Measurements from ENCODE around the gene PWP2. TPM values are rescaled to one million over a fixed set of nuclear protein-coding genes. Genes with fewer than 3 reads are reported as not detected.
"Not testable (repeated sequence)": the region's sequence is repeated elsewhere in the genome, so short reads cannot be mapped to it uniquely, and the experiment has no call there.

The PWP2 gene
- total RNA-seq, 2 donors from 2014 or later = 9.1 to 9.6 TPM

DNA sequence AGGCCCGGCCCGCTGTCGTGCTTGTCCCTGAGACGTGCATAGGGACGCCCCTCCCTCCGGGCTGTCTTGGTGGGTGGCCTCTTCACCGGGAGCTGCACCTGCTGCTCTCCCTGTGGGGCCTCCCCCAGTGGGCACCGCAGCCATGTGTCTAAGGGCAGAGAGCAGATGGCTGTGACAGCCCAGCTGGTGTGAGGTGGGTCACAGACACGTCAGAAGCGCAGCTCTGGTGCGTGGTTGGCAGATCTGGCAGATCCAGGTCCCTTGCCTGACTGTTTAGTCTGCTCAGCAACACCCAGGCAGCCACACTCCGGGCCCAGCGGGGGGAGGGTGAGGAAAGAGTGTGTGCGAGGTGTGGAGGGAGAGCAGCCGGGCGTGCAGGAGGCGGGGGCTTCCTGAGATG lies 36.2 kb downstream of the PWP2 start:
- not testable (repeated sequence) for DNase-seq; H3K27me3 Mint-ChIP-seq (ENCODE audit: insufficient read depth); H3K4me1 Mint-ChIP-seq; H3K9me3 Mint-ChIP-seq; H3K4me3 Mint-ChIP-seq; H3K27ac Mint-ChIP-seq; H3K36me3 Mint-ChIP-seq (ENCODE audit: low read depth); H3K9me3 ChIP-seq (ENCODE audit: control insufficient read depth, low read length); H3K4me3 ChIP-seq (ENCODE audit: low read length); H3K36me3 ChIP-seq (ENCODE audit: control insufficient read depth, insufficient read depth, low read length); H3K9ac ChIP-seq (ENCODE audit: extremely low read depth, low read length, poor library complexity, severe bottlenecking); H3K4me1 ChIP-seq (ENCODE audit: control insufficient read depth, insufficient read depth, low read length); H3K27ac ChIP-seq (ENCODE audit: low read depth, low read length); H3K27me3 ChIP-seq (ENCODE audit: control insufficient read depth, insufficient read depth, low read length, poor library complexity, severe bottlenecking)
- WGBS, 2 experiments (ENCODE audit: insufficient coverage in 1 of 2, insufficient read length in 1 of 2) = no CpG with 5 or more reads among the region's 17 CpGs

DNA sequence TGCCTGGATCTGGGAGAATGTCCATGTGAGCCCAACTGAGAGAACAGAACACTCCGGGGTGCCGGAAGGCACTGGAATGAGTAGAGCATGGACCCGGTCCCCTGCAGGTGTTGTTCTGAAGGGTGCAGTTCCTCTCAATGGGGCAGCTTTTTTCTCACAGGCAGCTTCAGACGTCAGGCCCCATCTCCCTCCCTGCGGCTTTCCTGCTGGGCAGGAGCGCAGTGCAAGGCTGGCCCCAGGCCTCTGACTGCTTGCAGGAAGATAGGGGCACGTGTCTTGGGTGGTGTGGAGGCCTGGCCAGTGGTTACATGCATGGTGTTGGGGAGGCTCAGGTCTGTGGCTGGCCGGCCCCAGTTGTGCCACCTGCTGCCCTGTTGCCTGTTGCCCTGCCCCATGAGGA lies 36.8 kb downstream of the PWP2 start:
- not testable (repeated sequence) for H3K4me3 Mint-ChIP-seq; H3K4me1 Mint-ChIP-seq; H3K27ac Mint-ChIP-seq; H3K27me3 Mint-ChIP-seq (ENCODE audit: insufficient read depth); H3K27ac ChIP-seq (ENCODE audit: low read depth, low read length); H3K4me3 ChIP-seq (ENCODE audit: low read length); H3K36me3 ChIP-seq (ENCODE audit: control insufficient read depth, insufficient read depth, low read length); H3K9ac ChIP-seq (ENCODE audit: extremely low read depth, low read length, poor library complexity, severe bottlenecking); H3K9me3 Mint-ChIP-seq; H3K27me3 ChIP-seq (ENCODE audit: control insufficient read depth, insufficient read depth, low read length, poor library complexity, severe bottlenecking); H3K36me3 Mint-ChIP-seq (ENCODE audit: low read depth); H3K9me3 ChIP-seq (ENCODE audit: control insufficient read depth, low read length); H3K4me1 ChIP-seq (ENCODE audit: control insufficient read depth, insufficient read depth, low read length); DNase-seq
- no CpG with 5 or more reads among the region's 8 CpGs for WGBS, 2 experiments (ENCODE audit: insufficient coverage in 1 of 2, insufficient read length in 1 of 2)

DNA sequence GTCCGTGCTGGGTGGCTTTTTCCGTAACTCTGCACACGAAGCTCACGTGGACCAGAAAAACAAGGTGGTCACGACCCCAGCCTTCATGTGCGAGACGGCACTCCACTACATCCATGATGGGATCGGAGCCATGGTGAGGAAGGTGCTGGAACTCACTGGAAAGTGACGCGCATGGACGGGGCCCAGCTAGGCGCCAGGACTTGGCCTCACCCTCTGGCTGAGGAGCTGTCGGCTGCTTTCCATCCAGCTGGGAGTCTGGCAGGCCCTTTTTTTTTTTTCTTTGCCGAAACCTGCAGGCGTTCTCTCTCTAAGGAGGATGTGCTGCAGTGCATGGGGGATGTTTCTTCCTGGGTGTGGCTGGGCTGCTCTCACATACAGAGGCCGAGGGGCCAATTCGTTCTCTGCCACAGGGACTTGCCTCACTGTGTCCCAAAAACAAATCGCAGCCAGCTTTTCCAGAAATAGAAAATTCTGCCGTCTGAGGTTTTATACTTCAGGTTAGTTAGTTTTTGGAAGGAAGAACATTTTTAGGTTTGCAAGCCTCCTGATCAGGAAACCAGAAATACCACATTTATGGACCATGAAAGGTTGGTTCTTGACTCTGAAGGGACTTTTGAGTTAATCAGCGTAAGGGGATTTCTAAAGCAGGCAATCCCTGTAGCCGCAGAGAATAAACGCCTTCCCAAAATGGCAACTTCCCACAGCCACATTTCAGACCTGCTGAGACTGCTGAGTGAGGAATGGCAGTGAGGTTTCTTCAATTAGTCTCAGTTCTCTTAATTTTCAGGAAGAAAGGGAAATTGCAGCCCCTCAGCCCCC lies 37.8 kb downstream of the PWP2 start:
- H3K4me1 Mint-ChIP-seq; DNase-seq; H3K4me1 ChIP-seq (ENCODE audit: control insufficient read depth, insufficient read depth, low read length); H3K9ac ChIP-seq (ENCODE audit: extremely low read depth, low read length, poor library complexity, severe bottlenecking); H3K36me3 ChIP-seq (ENCODE audit: control insufficient read depth, insufficient read depth, low read length); H3K9me3 ChIP-seq (ENCODE audit: control insufficient read depth, low read length); H3K4me3 ChIP-seq (ENCODE audit: low read length); H3K9me3 Mint-ChIP-seq; H3K27ac Mint-ChIP-seq; H3K27me3 ChIP-seq (ENCODE audit: control insufficient read depth, insufficient read depth, low read length, poor library complexity, severe bottlenecking); H3K36me3 Mint-ChIP-seq (ENCODE audit: low read depth); H3K4me3 Mint-ChIP-seq; H3K27me3 Mint-ChIP-seq (ENCODE audit: insufficient read depth); H3K27ac ChIP-seq (ENCODE audit: low read depth, low read length): not testable (repeated sequence)
- no CpG with 5 or more reads among the region's 22 CpGs for WGBS, 2 experiments (ENCODE audit: insufficient coverage in 1 of 2, insufficient read length in 1 of 2)

- H3K27me3 ChIP-seq (ENCODE audit: control insufficient read depth, insufficient read depth, low read length, poor library complexity, severe bottlenecking); H3K27me3 Mint-ChIP-seq (ENCODE audit: insufficient read depth); DNase-seq; H3K27ac Mint-ChIP-seq; H3K4me1 ChIP-seq (ENCODE audit: control insufficient read depth, insufficient read depth, low read length); H3K9me3 Mint-ChIP-seq; H3K4me3 ChIP-seq (ENCODE audit: low read length); H3K9ac ChIP-seq (ENCODE audit: extremely low read depth, low read length, poor library complexity, severe bottlenecking); H3K27ac ChIP-seq (ENCODE audit: low read depth, low read length); H3K36me3 ChIP-seq (ENCODE audit: control insufficient read depth, insufficient read depth, low read length); H3K9me3 ChIP-seq (ENCODE audit: control insufficient read depth, low read length); H3K4me3 Mint-ChIP-seq; H3K4me1 Mint-ChIP-seq; H3K36me3 Mint-ChIP-seq (ENCODE audit: low read depth): not testable (repeated sequence)
- no CpG with 5 or more reads among the region's 12 CpGs for WGBS, 2 experiments (ENCODE audit: insufficient coverage in 1 of 2, insufficient read length in 1 of 2)
Observed at GRCh38 chr21:44145616-44146015, 38.4 kb downstream of the PWP2 start.

GRCh38 chr21:44147108-44147507 lies 39.9 kb downstream of the PWP2 start:
- H3K36me3 ChIP-seq (ENCODE audit: control insufficient read depth, insufficient read depth, low read length); DNase-seq; H3K27me3 ChIP-seq (ENCODE audit: control insufficient read depth, insufficient read depth, low read length, poor library complexity, severe bottlenecking); H3K4me3 Mint-ChIP-seq; H3K27ac Mint-ChIP-seq; H3K4me1 ChIP-seq (ENCODE audit: control insufficient read depth, insufficient read depth, low read length); H3K4me1 Mint-ChIP-seq; H3K27me3 Mint-ChIP-seq (ENCODE audit: insufficient read depth); H3K27ac ChIP-seq (ENCODE audit: low read depth, low read length); H3K36me3 Mint-ChIP-seq (ENCODE audit: low read depth); H3K9me3 Mint-ChIP-seq; H3K9me3 ChIP-seq (ENCODE audit: control insufficient read depth, low read length); H3K9ac ChIP-seq (ENCODE audit: extremely low read depth, low read length, poor library complexity, severe bottlenecking); H3K4me3 ChIP-seq (ENCODE audit: low read length): not testable (repeated sequence)
- WGBS, 2 experiments (ENCODE audit: insufficient coverage in 1 of 2, insufficient read length in 1 of 2) = no CpG with 5 or more reads among the region's 8 CpGs

DNA sequence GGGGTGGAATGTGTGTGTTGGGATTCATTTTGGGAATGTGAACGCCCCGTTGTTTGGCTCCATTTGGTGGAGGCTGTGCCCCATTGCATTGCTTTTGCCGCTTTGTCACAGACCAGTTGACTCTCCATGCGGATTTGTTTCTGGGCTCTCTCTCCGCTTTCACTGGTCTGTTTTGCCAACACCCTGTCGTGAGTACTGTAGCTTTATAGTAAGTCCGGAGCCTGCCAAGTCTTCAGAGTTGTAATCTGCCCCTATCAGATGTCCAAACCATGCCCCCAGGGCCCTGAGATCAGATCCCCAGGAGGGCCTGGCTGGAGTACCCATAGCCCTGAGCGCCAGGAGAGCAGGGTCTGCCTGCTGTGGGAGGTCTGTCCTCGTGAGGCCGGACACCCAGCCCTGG lies 43.1 kb downstream of the PWP2 start:
- H3K27ac ChIP-seq (ENCODE audit: low read depth, low read length); H3K4me3 ChIP-seq (ENCODE audit: low read length); H3K4me1 ChIP-seq (ENCODE audit: control insufficient read depth, insufficient read depth, low read length); H3K27me3 ChIP-seq (ENCODE audit: control insufficient read depth, insufficient read depth, low read length, poor library complexity, severe bottlenecking); H3K9me3 ChIP-seq (ENCODE audit: control insufficient read depth, low read length); H3K4me3 Mint-ChIP-seq; H3K27me3 Mint-ChIP-seq (ENCODE audit: insufficient read depth); DNase-seq; H3K36me3 ChIP-seq (ENCODE audit: control insufficient read depth, insufficient read depth, low read length); H3K4me1 Mint-ChIP-seq; H3K27ac Mint-ChIP-seq; H3K9me3 Mint-ChIP-seq; H3K9ac ChIP-seq (ENCODE audit: extremely low read depth, low read length, poor library complexity, severe bottlenecking); H3K36me3 Mint-ChIP-seq (ENCODE audit: low read depth): not testable (repeated sequence)
- WGBS, 2 experiments (ENCODE audit: insufficient coverage in 1 of 2, insufficient read length in 1 of 2) = no CpG with 5 or more reads among the region's 10 CpGs

DNA sequence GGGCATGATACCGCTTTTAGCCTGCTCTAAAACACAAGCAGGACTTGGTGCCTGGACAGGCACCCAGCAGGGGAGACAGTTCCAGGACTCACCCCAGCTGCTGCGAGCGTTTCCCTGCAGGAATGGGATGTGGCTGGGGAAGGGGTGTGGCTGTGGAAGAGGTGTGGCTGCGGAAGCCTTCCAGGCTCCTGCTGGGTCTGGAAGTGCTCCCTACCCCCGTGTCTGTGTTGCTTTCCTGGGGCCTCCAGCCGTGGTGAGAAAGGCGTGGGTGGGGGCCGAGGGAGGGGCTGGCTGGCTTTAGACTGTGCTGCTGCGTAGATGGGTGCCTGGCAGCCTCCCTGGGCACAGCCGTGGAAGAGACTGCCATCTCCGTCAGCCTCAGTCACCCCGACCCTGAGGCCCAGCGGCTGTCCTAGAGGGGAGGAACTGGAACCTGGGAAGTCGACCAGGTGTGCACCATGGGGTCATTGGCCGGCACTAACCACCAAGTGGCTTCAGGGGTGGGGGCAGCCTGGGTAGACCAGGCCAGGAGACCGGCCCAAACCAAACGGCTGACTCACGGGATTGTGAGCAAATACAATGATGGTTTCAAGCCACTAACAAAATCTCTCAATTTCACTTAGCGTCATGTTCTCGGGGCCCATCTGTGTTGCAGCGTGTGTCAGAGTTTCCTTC lies 46.2 kb downstream of the PWP2 start:
- not testable (repeated sequence) for H3K4me1 ChIP-seq (ENCODE audit: control insufficient read depth, insufficient read depth, low read length); H3K27ac Mint-ChIP-seq; H3K4me3 Mint-ChIP-seq; H3K9me3 Mint-ChIP-seq; H3K4me3 ChIP-seq (ENCODE audit: low read length); H3K9ac ChIP-seq (ENCODE audit: extremely low read depth, low read length, poor library complexity, severe bottlenecking); H3K4me1 Mint-ChIP-seq; H3K27me3 Mint-ChIP-seq (ENCODE audit: insufficient read depth); H3K27me3 ChIP-seq (ENCODE audit: control insufficient read depth, insufficient read depth, low read length, poor library complexity, severe bottlenecking); H3K36me3 ChIP-seq (ENCODE audit: control insufficient read depth, insufficient read depth, low read length); H3K27ac ChIP-seq (ENCODE audit: low read depth, low read length); H3K36me3 Mint-ChIP-seq (ENCODE audit: low read depth); DNase-seq; H3K9me3 ChIP-seq (ENCODE audit: control insufficient read depth, low read length)
- no CpG with 5 or more reads among the region's 21 CpGs for WGBS, 2 experiments (ENCODE audit: insufficient coverage in 1 of 2, insufficient read length in 1 of 2)

Data from endodermal cell (in vitro differentiated cells).